Activated naive CD4-positive, alpha-beta T cell treated with anti-CD3 and anti-CD28 coated beads, Interleukin-2, amount 50 U/mL, for 72 hours (primary cell): ENCODE results near the gene ACOT8. TPM values are rescaled to one million over a fixed set of nuclear protein-coding genes. Genes with fewer than 3 reads are reported as not detected.
"Not testable (repeated sequence)": the region's sequence is repeated elsewhere in the genome, so short reads cannot be mapped to it uniquely, and the experiment has no call there.

Source experiments
- ATAC-seq, 2 donors: fragments of 150-1000 bp; cut with Tn5 transposase; 2 replicates each; pipeline ENCODE4 v1.10.0; 2021; ENCODE audit warnings: mild to moderate bottlenecking in 2 of 2, moderate library complexity in 2 of 2
- DNase-seq, 2 donors: peaks; one replicate each; pipeline ENCODE4 v3.0.0; 2021 to 2022; ENCODE audit warnings: low spot score in 2 of 2
- H3K27ac Mint-ChIP-seq, 2 donors: one replicate each; pipeline ENCODE4 v1.8.0; 2022; ENCODE audit warnings: mild to moderate bottlenecking in 2 of 2, mixed read lengths in 2 of 2
- H3K36me3 Mint-ChIP-seq, 2 donors: one replicate each; pipeline ENCODE4 v1.8.0; 2022; ENCODE audit warnings: mixed read lengths in 2 of 2
- H3K9me3 Mint-ChIP-seq, 2 donors: one replicate each; pipeline ENCODE4 v1.8.0; 2022; ENCODE audit warnings: mixed read lengths in 2 of 2
- total RNA-seq, 2 donors: library from RNA; stranded (reverse); gene quantifications; one replicate each; pipeline ENCODE4 v1.2.3, GENCODE V29; 2022

ACOT8 gene
- total RNA-seq, 2 donors from 2014 or later, result 29.1 to 31.3 TPM

GRCh38 chr20:45797510-45797909, 59.7 kb downstream of the ACOT8 start:
- not testable (repeated sequence) for H3K36me3 Mint-ChIP-seq, H3K9me3 Mint-ChIP-seq, H3K27ac Mint-ChIP-seq, DNase-seq, ATAC-seq

GRCh38 chr20:45796337-45797065, 60.7 kb downstream of the ACOT8 start:
- Mint-ChIP-seq H3K27ac (peak overlapping the region in 1 of 2 donors; percentile 1), H3K9me3 (no peaks in the 10 kb centered on the region), H3K36me3 (peaks cover 5 to 8% of the 10 kb centered on the region in 2 donors)
- ATAC-seq (peak in 1 of 2 donors; percentile 27), DNase-seq (no peak)

GRCh38 chr20:45792317-45793118, 64.7 kb downstream of the ACOT8 start:
- Mint-ChIP-seq H3K36me3 (peaks cover 5 to 10% of the 10 kb centered on the region in 2 donors), H3K27ac (peak overlapping the region; percentile 85 to 95), H3K9me3 (no peaks in the 10 kb centered on the region)
- ATAC-seq (no peak), DNase-seq (no peak)

Other genes with a start within 250 kb of the ACOT8 start
- gene WFDC10A, start 227.7 kb downstream of the ACOT8 start, total RNA-seq, result not detected
- not detected for gene WFDC9, start 226.1 kb downstream of the ACOT8 start, total RNA-seq
- gene WFDC11, start 187.2 kb downstream of the ACOT8 start, total RNA-seq, result not detected
- gene WFDC13, start 155.4 kb downstream of the ACOT8 start, total RNA-seq, result not detected
- not detected for gene WFDC10B, start 152.4 kb downstream of the ACOT8 start, total RNA-seq
- gene SPINT4, start 135.0 kb downstream of the ACOT8 start, total RNA-seq, result not detected
- gene WFDC3, start 65.5 kb downstream of the ACOT8 start, total RNA-seq, result under 1 TPM; 0.31 to 0.34 TPM
- 10 to 100 TPM; 23.2 to 24.4 TPM for gene DNTTIP1, start 65.4 kb downstream of the ACOT8 start, total RNA-seq
- gene UBE2C, start 44.7 kb downstream of the ACOT8 start, total RNA-seq, result 100 to 1,000 TPM; 200 to 371 TPM
- gene TNNC2, start 30.1 kb downstream of the ACOT8 start, total RNA-seq, result not detected
- 1 to 10 TPM; 2.1 to 2.5 TPM for gene SNX21, start 23.6 kb downstream of the ACOT8 start, total RNA-seq
- 1 to 10 TPM; 5.7 to 8.4 TPM for gene ZSWIM3, start 222 bp upstream of the ACOT8 start, total RNA-seq
- 10 to 100 TPM; 11.3 to 11.9 TPM for gene ZSWIM1, start 23.8 kb upstream of the ACOT8 start, total RNA-seq
- 1 to 10 TPM in 1 of 2 donors, under 1 TPM in 1; 0.64 to 1.8 TPM for gene SPATA25, start 30.2 kb upstream of the ACOT8 start, total RNA-seq
- gene NEURL2, start 33.8 kb upstream of the ACOT8 start, total RNA-seq, result 1 to 10 TPM; 1.5 to 3.4 TPM
- gene CTSA, start 33.9 kb upstream of the ACOT8 start, total RNA-seq, result 10 to 100 TPM; 55.6 to 98.5 TPM
- gene PLTP, start 54.8 kb upstream of the ACOT8 start, total RNA-seq, result 10 to 100 TPM; 11.0 to 12.9 TPM
- 10 to 100 TPM; 31.8 to 51.0 TPM for gene PCIF1, start 77.3 kb upstream of the ACOT8 start, total RNA-seq
- gene ZNF335, start 114.8 kb upstream of the ACOT8 start, total RNA-seq, result 10 to 100 TPM; 31.0 to 62.6 TPM
- gene MMP9, start 151.5 kb upstream of the ACOT8 start, total RNA-seq, result under 1 TPM in 1 of 2 donors, not detected in 1; 0.10 TPM
- under 1 TPM; 0.34 to 0.66 TPM for gene SLC12A5, start 171.8 kb upstream of the ACOT8 start, total RNA-seq
- 10 to 100 TPM in 1 of 2 donors, 1 to 10 TPM in 1; 2.2 to 15.2 TPM for gene NCOA5, start 232.6 kb upstream of the ACOT8 start, total RNA-seq